DOHH2 (cell line): ENCODE measurements around the gene ATP2B3.

Experiments
- H3F3A ChIP-seq: fragments of 200-600 bp; sonication (generic), shearing (Covaris generic); 2 replicates; pipeline ENCODE4 v1.6.0; 2016; ENCODE audit warnings: antibody characterized with exemption, mild to moderate bottlenecking; ENCODE audit not compliant: control insufficient read depth, insufficient read depth
- H3K27ac ChIP-seq: fragments of 200-600 bp; sonication (generic); 2 replicates; pipeline ENCODE4 v1.5.1; 2014; ENCODE audit warnings: low read depth, mild to moderate bottlenecking, low read length, moderate library complexity
- H3K27me3 ChIP-seq: fragments of 200-600 bp; sonication (generic); 2 replicates; pipeline ENCODE4 v1.6.1; 2014; ENCODE audit warnings: mild to moderate bottlenecking, low read length, mixed read lengths; ENCODE audit not compliant: control insufficient read depth
- H3K36me3 ChIP-seq: fragments of 200-600 bp; sonication (generic); 2 replicates; pipeline ENCODE4 v1.6.1; 2014; ENCODE audit warnings: mild to moderate bottlenecking, low read length, moderate library complexity, mixed read lengths; ENCODE audit not compliant: control insufficient read depth
- H3K4me1 ChIP-seq: fragments of 200-600 bp; sonication (generic); 2 replicates; pipeline ENCODE4 v1.6.1; 2014; ENCODE audit warnings: mild to moderate bottlenecking, low read length, mixed read lengths; ENCODE audit not compliant: control insufficient read depth
- H3K4me2 ChIP-seq: fragments of 200-600 bp; sonication (generic); 2 replicates; pipeline ENCODE4 v1.6.0; 2014; ENCODE audit warnings: mild to moderate bottlenecking, low read length, moderate library complexity
- H3K4me3 ChIP-seq: fragments of 200-600 bp; sonication (generic); 2 replicates; pipeline ENCODE4 v1.5.1; 2014; ENCODE audit warnings: mild to moderate bottlenecking, low read length, mixed read lengths
- H3K79me2 ChIP-seq: fragments of 200-600 bp; sonication (generic); 2 replicates; pipeline ENCODE4 v1.6.1; 2014; ENCODE audit warnings: mild to moderate bottlenecking, low read length, mixed read lengths; ENCODE audit not compliant: control insufficient read depth
- H3K9me2 ChIP-seq: fragments of 200-600 bp; sonication (generic); replicated peaks from 2 replicates; pipeline ENCODE4 v1.6.1; 2014; ENCODE audit warnings: mild to moderate bottlenecking, low read length, mixed read lengths; ENCODE audit not compliant: control insufficient read depth
- H3K9me3 ChIP-seq: fragments of 200-600 bp; sonication (generic); 2 replicates; pipeline ENCODE4 v1.6.1; 2014; ENCODE audit warnings: antibody characterized with exemption, low read length, mixed read lengths; ENCODE audit not compliant: control insufficient read depth, insufficient read depth
- H4K20me1 ChIP-seq: fragments of 200-600 bp; sonication (generic); 2 replicates; pipeline ENCODE4 v1.6.0; 2014; ENCODE audit warnings: low read depth, mild to moderate bottlenecking, antibody characterized with exemption, low read length, moderate library complexity; ENCODE audit not compliant: control insufficient read depth, insufficient read depth
- CTCF ChIP-seq: fragments of 200-600 bp; sonication (generic); IDR thresholded peaks from one replicate; pipeline ENCODE4 v1.5.1; 2014; ENCODE audit warnings: antibody characterized with exemption, mild to moderate bottlenecking, low read depth, low read length; ENCODE audit not compliant: poor library complexity, severe bottlenecking
- EZH2phosphoT487 ChIP-seq: fragments of 200-600 bp; sonication (generic); IDR thresholded peaks from 2 replicates; pipeline ENCODE4 v1.6.1; 2017; ENCODE audit warnings: borderline replicate concordance, mild to moderate bottlenecking, antibody characterized with exemption, low read length, moderate library complexity, mixed read lengths

ATP2B3 gene

GRCh38 chrX:153622661-153623309 lies 105.3 kb downstream of the ATP2B3 start:
- no peaks in the 10 kb centered on the region for H3K4me1 ChIP-seq
- no peaks in the 10 kb centered on the region for H3K79me2 ChIP-seq
- H3K27me3 ChIP-seq = 0 out of 2 replicates have a peak, but pooled peaks cover under 1% of the 10 kb centered on the region
- TF ChIP-seq CTCF = no peak
- H3K4me3 ChIP-seq = no peak overlapping the region
- H3K36me3 ChIP-seq = no peaks in the 10 kb centered on the region
- no peak overlapping the region for H3K4me2 ChIP-seq
- H3K9me3 ChIP-seq = no peaks in the 10 kb centered on the region
- H4K20me1 ChIP-seq = no peaks in the 10 kb centered on the region
- H3K9me2 ChIP-seq = no peaks in the 10 kb centered on the region
- no peaks in the 10 kb centered on the region for H3F3A ChIP-seq
- H3K27ac ChIP-seq = no peak overlapping the region

- Histone ChIP-seq H3K4me1 (no peaks in the 10 kb centered on the region), H3K4me2 (no peak overlapping the region)
- TF ChIP-seq CTCF (no peak), EZH2phosphoT487 (no peak)
Observed at GRCh38 chrX:153623310-153624029, 106.0 kb downstream of the ATP2B3 start.

GRCh38 chrX:153624196-153625091 lies 107.0 kb downstream of the ATP2B3 start:
- TF ChIP-seq CTCF = no peak
- no peak for TF ChIP-seq EZH2phosphoT487
- Histone ChIP-seq H3K4me2 (no peak overlapping the region), H3K9me2 (no peaks in the 10 kb centered on the region)

More at GRCh38 chrX:153623310-153624029, 106.0 kb downstream of the ATP2B3 start:
- H3F3A ChIP-seq = no peaks in the 10 kb centered on the region
- H3K27ac ChIP-seq = no peak overlapping the region
- H3K4me3 ChIP-seq = no peak overlapping the region
- H4K20me1 ChIP-seq = no peaks in the 10 kb centered on the region
- no peaks in the 10 kb centered on the region for H3K36me3 ChIP-seq
- no peaks in the 10 kb centered on the region for H3K9me2 ChIP-seq
- H3K79me2 ChIP-seq = no peaks in the 10 kb centered on the region
- H3K27me3 ChIP-seq = no peaks in the 10 kb centered on the region
- H3K9me3 ChIP-seq = no peaks in the 10 kb centered on the region

More at GRCh38 chrX:153624196-153625091, 107.0 kb downstream of the ATP2B3 start:
- H3K79me2 ChIP-seq = no peaks in the 10 kb centered on the region
- H3K36me3 ChIP-seq = no peaks in the 10 kb centered on the region
- H3K27me3 ChIP-seq = no peaks in the 10 kb centered on the region
- no peaks in the 10 kb centered on the region for H3K9me3 ChIP-seq
- no peaks in the 10 kb centered on the region for H3F3A ChIP-seq
- no peak overlapping the region for H3K27ac ChIP-seq
- no peaks in the 10 kb centered on the region for H3K4me1 ChIP-seq
- no peak overlapping the region for H3K4me3 ChIP-seq
- H4K20me1 ChIP-seq = no peaks in the 10 kb centered on the region
